Measurements from ENCODE around the gene ROR2. TPM values are rescaled to one million over a fixed set of nuclear protein-coding genes. Genes with fewer than 3 reads are reported as not detected.
A peak's percentile ranks its signal among the peaks of the same experiment; 100 is the strongest.

ROR2 gene
- total RNA-seq, 1 experiment from 2014 or later, result 2.7 TPM

DNA sequence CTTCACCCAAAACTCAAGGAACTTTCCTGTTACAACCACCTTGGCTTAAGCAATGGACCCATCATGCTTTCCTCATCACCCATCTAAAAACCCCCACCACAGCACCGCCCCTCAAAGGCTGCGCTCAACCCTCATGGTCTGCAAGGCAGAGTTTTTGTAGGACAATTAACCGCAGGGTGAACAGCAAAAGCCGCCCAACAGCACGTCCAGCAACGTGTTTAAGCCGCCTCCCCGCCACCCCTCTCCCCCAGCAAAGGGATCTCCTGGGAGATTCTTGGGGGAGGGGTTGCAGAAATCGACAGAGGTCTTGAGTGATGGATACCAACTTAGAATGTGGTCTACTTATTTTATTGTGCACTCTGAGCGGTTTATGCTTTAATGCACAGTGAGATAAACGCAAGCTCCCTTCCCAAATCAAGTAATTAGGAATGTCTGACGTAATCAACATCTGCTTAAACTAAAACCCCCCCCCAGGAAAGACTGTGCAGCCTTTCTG, 1.9 kb downstream of the ROR2 start:
- H4K5ac ChIP-seq (ENCODE audit: insufficient read length, low read depth, low read length), result no peak overlapping the region
- no peak overlapping the region for H3K23ac ChIP-seq (ENCODE audit: insufficient read length, low read depth, low read length)
- no peak overlapping the region for H3K18ac ChIP-seq (ENCODE audit: insufficient read length, low read depth, low read length)
- no peaks in the 10 kb centered on the region for H3K9me3 ChIP-seq (ENCODE audit: control insufficient read depth, low read depth, low read length)
- no peak overlapping the region for H2BK15ac ChIP-seq (ENCODE audit: low read depth, low read length)
- peaks cover 23% of the 10 kb centered on the region; the same call in 1 of the 2 replicates for H3K27me3 ChIP-seq (ENCODE audit: insufficient read depth, low read length)
- no peak overlapping the region for H3K56ac ChIP-seq (ENCODE audit: insufficient read length, low read depth, low read length)
- no peak overlapping the region for H2AFZ ChIP-seq (ENCODE audit: low read length)
- no peak overlapping the region for H3K14ac ChIP-seq (ENCODE audit: insufficient read depth, low read length)
- no peaks in the 10 kb centered on the region for H3K79me2 ChIP-seq (ENCODE audit: insufficient read depth, low read length)
- no peak overlapping the region for H3K9ac ChIP-seq (ENCODE audit: extremely low read depth, insufficient read length, low read length)
- H4K20me1 ChIP-seq (ENCODE audit: control insufficient read depth, insufficient read depth, insufficient read length), result no peaks in the 10 kb centered on the region
- H2BK20ac ChIP-seq (ENCODE audit: low read depth, low read length, poor library complexity, severe bottlenecking), result no peak overlapping the region
- H3K79me1 ChIP-seq (ENCODE audit: insufficient read depth, low read depth, low read length, poor library complexity, severe bottlenecking), result no peaks in the 10 kb centered on the region
- no peak overlapping the region for H3K4ac ChIP-seq (ENCODE audit: low read depth, low read length)
- Mint-ChIP-seq H3K36me3 (ENCODE audit: insufficient read depth in 1 of 3, low read depth in 3 of 3) (no peaks in the 10 kb centered on the region; a peak in 2 of 7 replicates), H3K4me1 (peaks cover 20 to 40% of the 10 kb centered on the region in 2 experiments), H3K27ac (no peak overlapping the region), H3K4me3 (peak overlapping the region; percentile 62 to 84), H3K9me3 (no peaks in the 10 kb centered on the region; a peak in 1 of 5 replicates), H3K27me3 (ENCODE audit: low read depth) (peaks cover 85% of the 10 kb centered on the region)
- H3K4me1 ChIP-seq (ENCODE audit: insufficient read depth, low read length), result no peaks in the 10 kb centered on the region
- TF ChIP-seq CTCF (conservative IDR thresholded peaks at IDR 0.05), result no peak
- no peak overlapping the region for H2BK5ac ChIP-seq (ENCODE audit: insufficient read length, low read length)
- no peak overlapping the region for H2BK120ac ChIP-seq (ENCODE audit: low read depth, low read length, poor library complexity, severe bottlenecking)
- no peak overlapping the region for H2BK12ac ChIP-seq (ENCODE audit: insufficient read length, low read depth, low read length)
- no peak for DNase-seq
- H3K4me2 ChIP-seq (ENCODE audit: insufficient read depth, insufficient read length, low read length), result peak overlapping the region; percentile 77
- peaks cover 16% of the 10 kb centered on the region for H3K23me2 ChIP-seq (ENCODE audit: insufficient read length, low read depth, low read length, poor library complexity, severe bottlenecking)
- H3T11ph ChIP-seq (ENCODE audit: low read length), result no peak overlapping the region
- no peak overlapping the region for H4K91ac ChIP-seq (ENCODE audit: insufficient read length, low read depth, low read length)
- no peak overlapping the region for H4K8ac ChIP-seq (replicated peaks; ENCODE audit: insufficient read length, low read depth, low read length)
- no peak overlapping the region for H3K27ac ChIP-seq (ENCODE audit: insufficient read length, low read depth, low read length)
- no peak overlapping the region for H2AK5ac ChIP-seq (ENCODE audit: insufficient read length, low read length)
- no CpG with 5 or more reads among the region's 12 CpGs for WGBS (ENCODE audit: extremely low coverage, insufficient read length, low lambda C conversion rate)
